ENCODE measurements around the gene NSRP1.

Gene NSRP1

GRCh38 chr17:30225919-30226553, 109.4 kb downstream of the NSRP1 start:
- Histone ChIP-seq H3K9me3 (ENCODE audit: insufficient read depth, low read length, severe bottlenecking) (no peaks in the 10 kb centered on the region), H3K79me2 (ENCODE audit: insufficient read depth, low read length) (no peaks in the 10 kb centered on the region), H3K36me3 (ENCODE audit: insufficient read depth, low read length) (no peaks in the 10 kb centered on the region), H3K9ac (ENCODE audit: low read depth, low read length) (no peak overlapping the region), H2AFZ (ENCODE audit: low read depth, low read length) (no peak overlapping the region), H3K27ac (ENCODE audit: low read length) (no peak overlapping the region), H4K20me1 (ENCODE audit: insufficient read depth, low read length) (no peaks in the 10 kb centered on the region), H3K4me1 (ENCODE audit: insufficient read depth, low read length) (no peaks in the 10 kb centered on the region), H3K27me3 (ENCODE audit: insufficient read depth, low read length, poor library complexity) (peaks cover 4% of the 10 kb centered on the region), H3K4me3 (ENCODE audit: low read depth in 1 of 2, low read length in 2 of 2) (no peak overlapping the region), H3K4me2 (ENCODE audit: insufficient read depth, low read length) (no peak overlapping the region)
- DNase-seq: no peak
- ATAC-seq (ENCODE audit: insufficient read depth, low read depth): no peak
- TF ChIP-seq EZH2 (IDR thresholded peaks at IDR 0.05; ENCODE audit: borderline replicate concordance, low read depth, low read length, severe bottlenecking): no peak
- TF ChIP-seq, protein P1, sequence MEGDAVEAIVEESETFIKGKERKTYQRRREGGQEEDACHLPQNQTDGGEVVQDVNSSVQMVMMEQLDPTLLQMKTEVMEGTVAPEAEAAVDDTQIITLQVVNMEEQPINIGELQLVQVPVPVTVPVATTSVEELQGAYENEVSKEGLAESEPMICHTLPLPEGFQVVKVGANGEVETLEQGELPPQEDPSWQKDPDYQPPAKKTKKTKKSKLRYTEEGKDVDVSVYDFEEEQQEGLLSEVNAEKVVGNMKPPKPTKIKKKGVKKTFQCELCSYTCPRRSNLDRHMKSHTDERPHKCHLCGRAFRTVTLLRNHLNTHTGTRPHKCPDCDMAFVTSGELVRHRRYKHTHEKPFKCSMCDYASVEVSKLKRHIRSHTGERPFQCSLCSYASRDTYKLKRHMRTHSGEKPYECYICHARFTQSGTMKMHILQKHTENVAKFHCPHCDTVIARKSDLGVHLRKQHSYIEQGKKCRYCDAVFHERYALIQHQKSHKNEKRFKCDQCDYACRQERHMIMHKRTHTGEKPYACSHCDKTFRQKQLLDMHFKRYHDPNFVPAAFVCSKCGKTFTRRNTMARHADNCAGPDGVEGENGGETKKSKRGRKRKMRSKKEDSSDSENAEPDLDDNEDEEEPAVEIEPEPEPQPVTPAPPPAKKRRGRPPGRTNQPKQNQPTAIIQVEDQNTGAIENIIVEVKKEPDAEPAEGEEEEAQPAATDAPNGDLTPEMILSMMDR (IDR thresholded peaks at IDR 0.05; ENCODE audit: borderline replicate concordance, extremely low read depth, low read length, poor library complexity, severe bottlenecking): no peak

DNA sequence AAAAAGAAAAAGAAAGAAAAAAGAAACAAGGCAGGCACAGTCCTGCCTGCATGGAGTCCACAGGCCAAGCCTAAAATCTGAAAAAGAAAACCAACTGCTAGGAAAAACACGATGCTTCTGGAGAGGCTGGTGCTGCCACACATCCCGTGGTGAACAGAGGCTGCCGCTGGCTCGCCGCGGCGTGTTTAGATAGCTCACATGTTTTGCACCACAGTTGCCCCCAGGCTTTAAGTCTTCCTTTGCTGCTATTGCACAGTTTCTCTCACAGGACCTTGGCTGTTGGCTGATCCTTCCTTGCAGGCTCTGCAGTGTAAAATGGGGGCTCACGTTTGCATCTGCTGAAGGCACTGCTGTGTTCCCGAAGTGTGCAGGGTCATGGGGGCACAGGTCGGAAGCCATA, 110.3 kb downstream of the NSRP1 start:
- H3K79me2 ChIP-seq (ENCODE audit: insufficient read depth, low read length): no peaks in the 10 kb centered on the region
- no peaks in the 10 kb centered on the region for H3K9me3 ChIP-seq (ENCODE audit: insufficient read depth, low read length, severe bottlenecking)
- TF ChIP-seq, protein P1 (IDR thresholded peaks at IDR 0.05; ENCODE audit: borderline replicate concordance, extremely low read depth, low read length, poor library complexity, severe bottlenecking): no peak
- TF ChIP-seq EZH2 (IDR thresholded peaks at IDR 0.05; ENCODE audit: borderline replicate concordance, low read depth, low read length, severe bottlenecking): no peak
- H3K36me3 ChIP-seq (ENCODE audit: insufficient read depth, low read length): no peaks in the 10 kb centered on the region
- peaks cover 4% of the 10 kb centered on the region for H3K27me3 ChIP-seq (ENCODE audit: insufficient read depth, low read length, poor library complexity)
- H3K4me3 ChIP-seq (ENCODE audit: low read depth in 1 of 2, low read length in 2 of 2): no peak overlapping the region
- no peaks in the 10 kb centered on the region for H3K4me1 ChIP-seq (ENCODE audit: insufficient read depth, low read length)
- H3K27ac ChIP-seq (ENCODE audit: low read length): no peak overlapping the region
- H2AFZ ChIP-seq (ENCODE audit: low read depth, low read length): no peak overlapping the region
- H4K20me1 ChIP-seq (ENCODE audit: insufficient read depth, low read length): no peaks in the 10 kb centered on the region
- H3K4me2 ChIP-seq (ENCODE audit: insufficient read depth, low read length): no peak overlapping the region
- H3K9ac ChIP-seq (ENCODE audit: low read depth, low read length): no peak overlapping the region
- DNase-seq: no peak
- no peak for ATAC-seq (ENCODE audit: insufficient read depth, low read depth)

GRCh38 chr17:30228011-30228410, 111.4 kb downstream of the NSRP1 start:
- no peak for TF ChIP-seq EZH2 (IDR thresholded peaks at IDR 0.05; ENCODE audit: borderline replicate concordance, low read depth, low read length, severe bottlenecking)
- TF ChIP-seq, protein P1 (IDR thresholded peaks at IDR 0.05; ENCODE audit: borderline replicate concordance, extremely low read depth, low read length, poor library complexity, severe bottlenecking): no peak
- H2AFZ ChIP-seq (ENCODE audit: low read depth, low read length): no peak overlapping the region
- H3K27me3 ChIP-seq (ENCODE audit: insufficient read depth, low read length, poor library complexity): peaks cover 4% of the 10 kb centered on the region
- no peak overlapping the region for H3K9ac ChIP-seq (ENCODE audit: low read depth, low read length)
- DNase-seq (no peak), ATAC-seq (ENCODE audit: insufficient read depth, low read depth) (no peak)
- H4K20me1 ChIP-seq (ENCODE audit: insufficient read depth, low read length): no peaks in the 10 kb centered on the region
- no peak overlapping the region for H3K4me3 ChIP-seq (ENCODE audit: low read depth in 1 of 2, low read length in 2 of 2)
- H3K36me3 ChIP-seq (ENCODE audit: insufficient read depth, low read length): no peaks in the 10 kb centered on the region
- no peaks in the 10 kb centered on the region for H3K4me1 ChIP-seq (ENCODE audit: insufficient read depth, low read length)
- no peaks in the 10 kb centered on the region for H3K79me2 ChIP-seq (ENCODE audit: insufficient read depth, low read length)
- H3K4me2 ChIP-seq (ENCODE audit: insufficient read depth, low read length): no peak overlapping the region
- H3K27ac ChIP-seq (ENCODE audit: low read length): no peak overlapping the region
- no peaks in the 10 kb centered on the region for H3K9me3 ChIP-seq (ENCODE audit: insufficient read depth, low read length, severe bottlenecking)

Data from DND-41 (cell line).